Osteoblast (primary cell): ENCODE results near the gene KIAA0319L. TPM values are rescaled to one million over a fixed set of nuclear protein-coding genes. Genes with fewer than 3 reads are reported as not detected.
"Not testable (repeated sequence)": the region's sequence is repeated elsewhere in the genome, so short reads cannot be mapped to it uniquely, and the experiment has no call there.

ENCODE experiments used
- DNase-seq: peaks from one replicate; pipeline ENCODE4 v3.0.0; 2011; ENCODE audit warnings: low spot score, mixed read lengths; ENCODE audit not compliant: insufficient read length; ENCODE audit errors: missing footprints
- H2AFZ ChIP-seq: 2 replicates; pipeline ENCODE4 v1.6.0; 2011; ENCODE audit warnings: mild to moderate bottlenecking, low read length
- H3K27ac ChIP-seq: 2 replicates; pipeline ENCODE4 v1.5.1; 2011; ENCODE audit warnings: mild to moderate bottlenecking, low read depth, low read length, moderate library complexity
- H3K27me3 ChIP-seq: 2 replicates; pipeline ENCODE4 v1.6.0; 2012; ENCODE audit warnings: mild to moderate bottlenecking, control low read depth, inconsistent platforms, low read length, moderate library complexity; ENCODE audit not compliant: insufficient read depth
- H3K36me3 ChIP-seq: 2 replicates; pipeline ENCODE4 v1.5.1; 2011; ENCODE audit warnings: mild to moderate bottlenecking, low read length, control low read depth, moderate library complexity; ENCODE audit not compliant: insufficient read depth
- H3K4me1 ChIP-seq: 2 replicates; pipeline ENCODE4 v1.5.1; 2011; ENCODE audit warnings: mild to moderate bottlenecking, low read length, control low read depth, moderate library complexity; ENCODE audit not compliant: insufficient read depth
- H3K4me2 ChIP-seq: 2 replicates; pipeline ENCODE4 v1.6.0; 2011; ENCODE audit warnings: mild to moderate bottlenecking, low read length; ENCODE audit not compliant: insufficient read depth
- H3K4me3 ChIP-seq: fragments of 200-600 bp; sonication (generic); 3 replicates; pipeline ENCODE4 v1.5.1; 2012; ENCODE audit warnings: mild to moderate bottlenecking, low read length, inconsistent platforms; ENCODE audit not compliant: insufficient read depth
- H3K79me2 ChIP-seq: 2 replicates; pipeline ENCODE4 v1.6.0; 2012; ENCODE audit warnings: mild to moderate bottlenecking, low read length, control low read depth, inconsistent platforms; ENCODE audit not compliant: insufficient read depth
- H3K9me3 ChIP-seq: 2 replicates; pipeline ENCODE4 v1.5.1; 2011; ENCODE audit warnings: low read depth, low read length, control low read depth
- H4K20me1 ChIP-seq: 2 replicates; pipeline ENCODE4 v1.6.0; 2012; ENCODE audit warnings: mild to moderate bottlenecking, low read length, control low read depth; ENCODE audit not compliant: insufficient read depth
- CTCF ChIP-seq: IDR thresholded peaks from 2 replicates; pipeline ENCODE4 v1.5.1; 2011; ENCODE audit warnings: mild to moderate bottlenecking, low read depth, low read length, moderate library complexity; ENCODE audit errors: extremely low read depth
- total RNA-seq: library from RNA; depleted of rRNA; stranded (reverse); fragments of >200 nt; gene quantifications from 2 replicates; pipeline ENCODE4 v1.2.3, GENCODE V29; 2012

KIAA0319L gene
- total RNA-seq, 1 donor: 44.9 TPM

GRCh38 chr1:35580949-35581388, 23.8 kb upstream of the KIAA0319L start:
- H3K27me3 ChIP-seq: no peaks in the 10 kb centered on the region
- TF ChIP-seq CTCF: no peak
- H4K20me1 ChIP-seq: no peaks in the 10 kb centered on the region
- H3K4me3 ChIP-seq: no peak overlapping the region
- H3K4me2 ChIP-seq: no peak overlapping the region
- H3K27ac ChIP-seq: no peak overlapping the region
- H3K79me2 ChIP-seq: no peaks in the 10 kb centered on the region
- no peaks in the 10 kb centered on the region for H3K36me3 ChIP-seq
- peak; percentile 1 for DNase-seq
- H3K9me3 ChIP-seq: no peaks in the 10 kb centered on the region
- H3K4me1 ChIP-seq: peaks cover 6% of the 10 kb centered on the region
- no peak overlapping the region for H2AFZ ChIP-seq

- peak overlapping the region; percentile 56 for H3K4me3 ChIP-seq
- peak overlapping the region; percentile 88 for H2AFZ ChIP-seq
- peak; percentile 94 for DNase-seq
- no peaks in the 10 kb centered on the region for H3K36me3 ChIP-seq
- peaks cover 3% of the 10 kb centered on the region for H3K27me3 ChIP-seq
- no peaks in the 10 kb centered on the region for H4K20me1 ChIP-seq
- TF ChIP-seq CTCF: no peak
- H3K27ac ChIP-seq: no peak overlapping the region
- H3K4me1 ChIP-seq: peaks cover 8% of the 10 kb centered on the region
- no peaks in the 10 kb centered on the region for H3K79me2 ChIP-seq
- peak overlapping the region; percentile 81 for H3K4me2 ChIP-seq
- no peaks in the 10 kb centered on the region for H3K9me3 ChIP-seq
Measured at GRCh38 chr1:35577071-35577998, 20.1 kb upstream of the KIAA0319L start.

- not testable (repeated sequence) for H3K4me3 ChIP-seq, H3K79me2 ChIP-seq, H3K36me3 ChIP-seq, H4K20me1 ChIP-seq, H3K27me3 ChIP-seq, H3K27ac ChIP-seq, H2AFZ ChIP-seq, H3K4me1 ChIP-seq, H3K9me3 ChIP-seq, H3K4me2 ChIP-seq
- peak; percentile 67 for DNase-seq
Measured at GRCh38 chr1:35576766-35577070, 19.5 kb upstream of the KIAA0319L start.

GRCh38 chr1:35576061-35576765, 19.0 kb upstream of the KIAA0319L start:
- TF ChIP-seq CTCF: no peak
- peaks cover 3% of the 10 kb centered on the region for H3K27me3 ChIP-seq
- no peaks in the 10 kb centered on the region for H3K9me3 ChIP-seq
- H3K4me1 ChIP-seq: peaks cover 8% of the 10 kb centered on the region
- no peak overlapping the region for H2AFZ ChIP-seq
- no peaks in the 10 kb centered on the region for H3K79me2 ChIP-seq
- H4K20me1 ChIP-seq: no peaks in the 10 kb centered on the region
- no peak overlapping the region for H3K27ac ChIP-seq
- H3K4me2 ChIP-seq: no peak overlapping the region
- DNase-seq: peak; percentile 90
- H3K4me3 ChIP-seq: no peak overlapping the region
- no peaks in the 10 kb centered on the region for H3K36me3 ChIP-seq
